HepG2 (cell line): ENCODE results near the gene DCPS. TPM values are rescaled to one million over a fixed set of nuclear protein-coding genes. Genes with fewer than 3 reads are reported as not detected.

Experiments used
- DNMT3B ChIP-seq: conservative IDR thresholded peaks from 2 replicates; pipeline ENCODE4 v1.6.1; 2016; ENCODE audit warnings: missing biosample characterization, control low read depth
- GATAD1 ChIP-seq: IDR thresholded peaks from 2 replicates; pipeline ENCODE4 v1.6.1; 2016; ENCODE audit warnings: missing genetic modification reagents, missing compliant biosample characterization
- GFI1 ChIP-seq: sonication (generic); formaldehyde crosslinking; IDR thresholded peaks from 2 replicates; pipeline ENCODE4 v1.5.0; 2020; ENCODE audit warnings: missing genetic modification reagents, mild to moderate bottlenecking, borderline replicate concordance
- HMGXB4 ChIP-seq, 2 experiments: sonication (generic) in 1 of 2; formaldehyde crosslinking in 1 of 2; IDR thresholded peaks; 2 replicates each; pipeline versions ENCODE4 v1.4.0 to v1.6.1; 2018 to 2020; ENCODE audit warnings: missing genetic modification reagents in 2 of 2, borderline replicate concordance in 1 of 2, low read depth in 1 of 2, mild to moderate bottlenecking in 1 of 2, missing biosample characterization in 1 of 2
- KDM1A ChIP-seq: IDR thresholded peaks from 2 replicates; pipeline ENCODE4 v1.6.1; 2016; ENCODE audit warnings: missing compliant biosample characterization
- POLR2AphosphoS2 ChIP-seq: IDR thresholded peaks from 2 replicates; pipeline ENCODE4 v1.6.1; 2011; ENCODE audit warnings: low read depth, low read length, improper control_type of control experiment
- SAP130 ChIP-seq: IDR thresholded peaks from 2 replicates; pipeline ENCODE4 v1.6.1; 2016; ENCODE audit warnings: low read depth
- TFDP2 ChIP-seq: sonication (generic); formaldehyde crosslinking; IDR thresholded peaks from 2 replicates; pipeline ENCODE4 v1.4.0; 2020; ENCODE audit warnings: missing genetic modification reagents
- ZFY ChIP-seq: sonication (generic); formaldehyde crosslinking; IDR thresholded peaks from 2 replicates; pipeline ENCODE4 v1.4.0; 2020; ENCODE audit warnings: missing genetic modification reagents
- ZMYM4 ChIP-seq: sonication (generic); formaldehyde crosslinking; IDR thresholded peaks from 2 replicates; pipeline ENCODE4 v1.8.1; 2023; ENCODE audit warnings: mild to moderate bottlenecking, missing genetic modification reagents
- ZNF335 ChIP-seq: sonication (generic); formaldehyde crosslinking; IDR thresholded peaks from 2 replicates; pipeline ENCODE4 v1.4.0; 2020; ENCODE audit warnings: missing genetic modification reagents
- ZNF580 ChIP-seq: IDR thresholded peaks from 2 replicates; pipeline ENCODE4 v1.6.1; 2016; ENCODE audit warnings: low read depth, borderline replicate concordance
- ZNF747 ChIP-seq: sonication (generic); formaldehyde crosslinking; IDR thresholded peaks from 2 replicates; pipeline ENCODE4 v1.8.1; 2023; ENCODE audit warnings: missing genetic modification reagents, mild to moderate bottlenecking, borderline replicate concordance
- ZNF792 ChIP-seq: IDR thresholded peaks from 2 replicates; pipeline ENCODE4 v1.6.1; 2016
- ZSCAN20 ChIP-seq: sonication (generic); formaldehyde crosslinking; IDR thresholded peaks from 2 replicates; pipeline ENCODE4 v1.4.0; 2020; ENCODE audit warnings: missing genetic modification reagents, mild to moderate bottlenecking, borderline replicate concordance
- polyA plus RNA-seq, 8 experiments: library from polyadenylated mRNA; depleted of rRNA in 3 of 8; stranded (reverse) in 7 of 8; unstranded in 1 of 8; fragments of >200 nt; fragmentation: Illumina TruSeq in 4 of 8; extraction: Trizol in 4 of 8; gene quantifications; 2 replicates each; pipeline versions ENCODE4 v1.2.1 to v1.2.3, GENCODE V29; 2011 to 2016; ENCODE audit warnings: low read depth in 4 of 8, missing spikeins in 1 of 8, mixed read lengths in 1 of 8; ENCODE audit not compliant: insufficient read depth in 1 of 8
- total RNA-seq, 5 experiments: library from RNA; depleted of rRNA; stranded (reverse); fragments of >200 nt; fragmentation: Illumina TruSeq; extraction: Trizol; gene quantifications; 2 replicates each; pipeline ENCODE4 v1.2.3, GENCODE V29; 2016; ENCODE audit warnings: low read depth in 1 of 5
- TF ChIP-seq, protein P1 (sequence below): sonication (generic); formaldehyde crosslinking; IDR thresholded peaks from 2 replicates; pipeline ENCODE4 v1.8.0; 2022; ENCODE audit warnings: mild to moderate bottlenecking, missing genetic modification reagents
- TF ChIP-seq, protein P2 (sequence below): conservative IDR thresholded peaks from 2 replicates; pipeline ENCODE4 v1.6.1; 2018; ENCODE audit warnings: missing genetic modification reagents
- TF ChIP-seq, protein P3 (sequence below): sonication (generic); formaldehyde crosslinking; IDR thresholded peaks from 2 replicates; pipeline ENCODE4 v1.4.0; 2020; ENCODE audit warnings: missing genetic modification reagents, mild to moderate bottlenecking, borderline replicate concordance

The DCPS gene
- total and polyA plus RNA-seq, 2 of the 13 experiments (the other 11 are each of a cell fraction or from before 2014, with no cell fraction given) = 21.9 to 22.5 TPM

DNA sequence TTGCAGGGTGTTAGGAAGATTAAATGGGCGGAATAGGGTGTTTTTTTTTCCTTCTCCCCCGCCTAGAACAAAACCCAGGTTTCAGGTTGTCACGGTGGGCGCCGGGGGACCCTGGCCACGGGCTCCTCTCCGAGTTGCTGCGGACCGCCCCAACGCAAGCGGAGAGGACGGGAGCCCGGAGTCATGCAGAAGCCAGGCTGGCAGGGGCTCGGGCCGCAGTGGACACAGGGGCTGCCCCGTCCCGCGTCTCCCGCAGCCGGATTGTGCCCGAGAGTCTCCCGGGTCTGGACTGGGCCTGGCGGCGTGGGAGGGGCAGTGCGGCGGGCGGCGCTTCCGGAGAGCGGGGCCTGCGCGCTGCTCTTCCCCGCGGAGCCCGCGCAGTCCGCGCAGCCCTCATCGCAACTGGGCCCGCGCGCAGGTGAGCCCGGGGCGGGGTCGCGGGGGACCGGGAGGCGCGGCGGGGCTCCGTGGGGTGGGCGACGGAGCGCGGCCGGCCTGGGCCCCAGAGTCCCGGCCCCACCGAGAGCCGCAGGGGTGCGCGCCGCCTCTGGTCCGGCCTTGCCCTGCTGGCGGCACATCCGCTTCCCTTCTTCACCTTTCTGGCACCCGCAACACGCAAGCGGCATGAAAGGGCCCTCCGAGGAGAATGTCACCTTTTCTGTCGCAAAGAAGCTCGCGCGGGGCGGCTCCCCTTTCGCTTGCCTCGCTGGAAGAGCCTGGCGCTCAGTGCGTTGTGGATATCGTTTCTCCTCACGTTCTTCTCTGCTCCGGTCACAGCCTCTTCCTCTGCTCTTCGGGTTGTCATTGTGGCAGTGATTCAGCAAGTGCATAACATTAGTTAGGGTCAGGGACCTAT is 20.9 kb upstream of the DCPS start, which contains the start of gene TIRAP (continued):
- TF ChIP-seq POLR2AphosphoS2 (no peak), ZNF335 (CRISPR knock-in tag) (no peak), ZFY (peak; percentile 98), ZMYM4 (CRISPR knock-in tag) (peak; percentile 43; the same call in 1 of the 2 replicates), ZNF792 (CRISPR knock-in tag) (peak; percentile 2; the same call in 1 of the 2 replicates), TFDP2 (CRISPR knock-in tag) (peak; percentile 63; the same call in 1 of the 2 replicates), SAP130 (CRISPR knock-in tag) (peak; percentile 67), KDM1A (CRISPR knock-in tag) (no peak), ZNF747 (no peak), ZSCAN20 (CRISPR knock-in tag) (0 out of 2 replicates have a peak, but pooled peaks have one; percentile 65), ZNF580 (CRISPR knock-in tag) (peak; percentile 54; the same call in 1 of the 2 replicates), GATAD1 (CRISPR knock-in tag) (peak; percentile 59; the same call in 1 of the 2 replicates), DNMT3B (CRISPR knock-in tag) (no peak), HMGXB4 (CRISPR knock-in tag; IDR thresholded peaks at IDR 0.05; ENCODE audit: borderline replicate concordance in 1 of 2, low read depth in 1 of 2) (peak in 1 of 2 experiments; percentile 53; a peak in 2 of 4 replicates), GFI1 (CRISPR knock-in tag) (no peak)
- TF ChIP-seq, protein P1, sequence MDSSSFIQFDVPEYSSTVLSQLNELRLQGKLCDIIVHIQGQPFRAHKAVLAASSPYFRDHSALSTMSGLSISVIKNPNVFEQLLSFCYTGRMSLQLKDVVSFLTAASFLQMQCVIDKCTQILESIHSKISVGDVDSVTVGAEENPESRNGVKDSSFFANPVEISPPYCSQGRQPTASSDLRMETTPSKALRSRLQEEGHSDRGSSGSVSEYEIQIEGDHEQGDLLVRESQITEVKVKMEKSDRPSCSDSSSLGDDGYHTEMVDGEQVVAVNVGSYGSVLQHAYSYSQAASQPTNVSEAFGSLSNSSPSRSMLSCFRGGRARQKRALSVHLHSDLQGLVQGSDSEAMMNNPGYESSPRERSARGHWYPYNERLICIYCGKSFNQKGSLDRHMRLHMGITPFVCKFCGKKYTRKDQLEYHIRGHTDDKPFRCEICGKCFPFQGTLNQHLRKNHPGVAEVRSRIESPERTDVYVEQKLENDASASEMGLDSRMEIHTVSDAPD (CRISPR knock-in tag) = no peak
- TF ChIP-seq, protein P2, sequence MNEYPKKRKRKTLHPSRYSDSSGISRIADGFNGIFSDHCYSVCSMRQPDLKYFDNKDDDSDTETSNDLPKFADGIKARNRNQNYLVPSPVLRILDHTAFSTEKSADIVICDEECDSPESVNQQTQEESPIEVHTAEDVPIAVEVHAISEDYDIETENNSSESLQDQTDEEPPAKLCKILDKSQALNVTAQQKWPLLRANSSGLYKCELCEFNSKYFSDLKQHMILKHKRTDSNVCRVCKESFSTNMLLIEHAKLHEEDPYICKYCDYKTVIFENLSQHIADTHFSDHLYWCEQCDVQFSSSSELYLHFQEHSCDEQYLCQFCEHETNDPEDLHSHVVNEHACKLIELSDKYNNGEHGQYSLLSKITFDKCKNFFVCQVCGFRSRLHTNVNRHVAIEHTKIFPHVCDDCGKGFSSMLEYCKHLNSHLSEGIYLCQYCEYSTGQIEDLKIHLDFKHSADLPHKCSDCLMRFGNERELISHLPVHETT (CRISPR knock-in tag) = no peak
- TF ChIP-seq, protein P3, sequence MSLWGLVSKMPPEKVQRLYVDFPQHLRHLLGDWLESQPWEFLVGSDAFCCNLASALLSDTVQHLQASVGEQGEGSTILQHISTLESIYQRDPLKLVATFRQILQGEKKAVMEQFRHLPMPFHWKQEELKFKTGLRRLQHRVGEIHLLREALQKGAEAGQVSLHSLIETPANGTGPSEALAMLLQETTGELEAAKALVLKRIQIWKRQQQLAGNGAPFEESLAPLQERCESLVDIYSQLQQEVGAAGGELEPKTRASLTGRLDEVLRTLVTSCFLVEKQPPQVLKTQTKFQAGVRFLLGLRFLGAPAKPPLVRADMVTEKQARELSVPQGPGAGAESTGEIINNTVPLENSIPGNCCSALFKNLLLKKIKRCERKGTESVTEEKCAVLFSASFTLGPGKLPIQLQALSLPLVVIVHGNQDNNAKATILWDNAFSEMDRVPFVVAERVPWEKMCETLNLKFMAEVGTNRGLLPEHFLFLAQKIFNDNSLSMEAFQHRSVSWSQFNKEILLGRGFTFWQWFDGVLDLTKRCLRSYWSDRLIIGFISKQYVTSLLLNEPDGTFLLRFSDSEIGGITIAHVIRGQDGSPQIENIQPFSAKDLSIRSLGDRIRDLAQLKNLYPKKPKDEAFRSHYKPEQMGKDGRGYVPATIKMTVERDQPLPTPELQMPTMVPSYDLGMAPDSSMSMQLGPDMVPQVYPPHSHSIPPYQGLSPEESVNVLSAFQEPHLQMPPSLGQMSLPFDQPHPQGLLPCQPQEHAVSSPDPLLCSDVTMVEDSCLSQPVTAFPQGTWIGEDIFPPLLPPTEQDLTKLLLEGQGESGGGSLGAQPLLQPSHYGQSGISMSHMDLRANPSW (CRISPR knock-in tag) = no peak
